ENCODE data around the gene SLC9B2.

The SLC9B2 gene

DNA sequence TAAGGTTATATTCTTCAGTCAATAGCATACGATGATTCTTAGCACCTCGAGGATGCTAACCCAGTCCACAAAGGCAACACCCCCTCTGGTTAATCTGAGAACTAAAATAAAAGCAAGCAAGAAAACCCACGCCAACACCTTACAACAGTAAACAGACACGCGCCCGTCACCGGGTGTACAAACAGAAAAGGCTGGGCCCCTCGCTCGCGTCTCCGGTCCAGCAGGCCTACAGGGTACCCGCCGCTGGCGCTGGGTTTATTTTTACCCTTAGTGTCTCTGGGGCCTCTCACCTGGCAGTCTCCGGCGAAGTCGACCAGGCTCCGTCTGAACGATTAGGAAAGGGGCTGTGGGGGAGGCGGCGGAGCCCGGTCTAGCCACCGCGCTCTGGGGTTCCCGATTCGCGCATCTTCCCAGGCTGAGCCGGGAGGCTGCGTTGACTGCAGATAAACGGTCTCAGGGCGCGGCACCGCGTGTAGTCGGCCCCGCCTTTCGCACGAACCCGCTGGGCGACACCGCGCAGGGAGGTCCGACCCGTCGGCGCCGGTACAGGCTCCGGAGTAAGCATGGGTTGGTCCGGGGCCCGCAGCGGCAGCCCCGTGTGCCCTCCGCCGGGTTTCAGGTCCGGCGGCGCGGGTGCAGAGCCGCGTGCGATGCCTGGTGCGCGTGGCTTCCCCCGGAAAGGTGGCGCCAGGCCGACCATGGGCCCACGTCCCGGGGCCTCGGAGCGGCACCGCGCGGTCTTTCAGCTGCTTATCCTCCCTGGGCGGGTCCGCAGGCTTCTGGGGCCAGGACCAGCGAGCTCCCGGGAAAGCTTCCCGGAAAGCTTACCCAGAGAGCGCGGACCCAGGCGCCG, 441 bp downstream of the SLC9B2 start:
- DNase-seq: no peak

DNA sequence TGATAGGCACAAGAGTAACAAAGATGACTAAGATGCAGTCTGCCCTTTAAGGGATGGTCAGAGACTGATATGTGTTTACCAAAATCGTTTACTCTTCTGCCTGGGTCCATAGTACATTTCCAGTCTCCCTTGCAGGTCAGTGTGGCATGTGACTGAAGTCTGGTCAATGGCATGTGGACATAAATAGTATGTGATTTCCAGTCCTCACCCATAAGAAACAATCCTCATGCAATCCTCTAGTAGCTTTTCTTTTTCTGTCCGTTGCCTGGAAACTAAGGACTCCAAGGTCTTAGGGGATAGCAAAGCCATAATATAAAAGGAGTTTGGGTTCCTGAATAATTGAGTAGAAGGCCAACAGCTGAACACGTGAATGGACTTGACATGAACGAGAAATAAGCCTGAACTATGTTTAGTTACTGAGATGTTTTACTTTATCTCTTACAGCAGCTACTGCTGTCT, 1.1 kb downstream of the SLC9B2 start:
- DNase-seq: no peak

DNA sequence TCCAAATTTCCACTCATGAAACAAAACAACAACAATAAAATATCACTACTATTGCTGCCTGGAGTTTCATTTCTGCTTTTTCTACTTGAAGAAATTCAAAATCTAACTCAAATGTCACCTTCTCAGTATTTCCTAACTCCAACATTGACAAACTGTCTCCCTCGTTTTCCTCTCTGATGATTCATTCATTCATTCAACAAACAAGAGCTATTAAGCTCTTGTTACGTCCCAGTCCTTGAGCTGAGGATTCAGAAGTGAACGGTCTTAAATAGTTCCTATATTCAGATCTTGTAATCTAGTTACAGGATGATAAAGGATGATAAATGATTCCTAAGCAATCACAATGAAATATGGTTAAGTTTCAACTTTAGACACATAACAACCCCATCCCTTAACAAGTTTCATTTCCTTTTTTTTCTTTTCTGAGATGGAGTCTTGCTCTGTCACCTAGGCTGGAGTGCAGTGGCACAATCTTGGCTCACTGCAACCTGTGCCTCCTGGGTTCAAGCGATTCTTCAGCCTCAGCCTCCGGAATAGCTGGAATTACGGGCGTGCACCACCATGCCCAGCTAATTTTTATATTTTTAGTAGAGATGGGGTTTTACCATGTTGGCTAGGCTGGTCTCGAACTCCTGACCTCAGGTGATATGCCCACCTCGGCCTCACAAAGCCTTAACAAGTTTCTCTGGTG, 1.7 kb downstream of the SLC9B2 start:
- DNase-seq: no peak

DNA sequence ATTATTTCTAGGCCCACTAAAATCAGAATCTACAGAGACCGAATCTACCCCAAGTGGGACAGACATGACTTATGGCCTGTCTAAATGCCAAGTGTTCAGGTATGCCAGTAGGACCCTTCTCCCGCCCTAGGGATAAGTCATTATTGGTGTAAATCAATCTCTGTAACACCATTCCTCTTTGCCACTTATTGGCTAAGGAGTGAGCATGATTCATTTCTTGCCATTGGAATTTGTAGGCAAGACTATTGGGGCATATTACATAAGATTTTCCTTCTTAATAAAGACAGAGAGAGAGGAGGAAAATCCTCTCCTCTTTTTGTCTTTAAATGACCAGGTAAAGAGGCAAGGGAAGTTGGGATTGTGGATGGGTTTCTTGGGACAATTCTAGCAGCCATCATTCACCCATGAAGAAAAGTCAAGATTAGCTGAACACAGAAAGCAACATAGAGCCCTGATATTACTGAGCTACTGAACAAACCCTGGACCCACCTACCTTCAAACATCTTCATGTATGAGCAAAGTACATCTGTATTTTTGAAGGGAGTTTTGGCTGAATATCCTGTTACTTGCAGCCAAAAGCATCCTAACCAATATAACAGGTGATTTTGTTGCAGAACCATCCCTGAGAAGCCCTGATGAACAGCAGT, 2.6 kb downstream of the SLC9B2 start:
- no peak for DNase-seq

DNA sequence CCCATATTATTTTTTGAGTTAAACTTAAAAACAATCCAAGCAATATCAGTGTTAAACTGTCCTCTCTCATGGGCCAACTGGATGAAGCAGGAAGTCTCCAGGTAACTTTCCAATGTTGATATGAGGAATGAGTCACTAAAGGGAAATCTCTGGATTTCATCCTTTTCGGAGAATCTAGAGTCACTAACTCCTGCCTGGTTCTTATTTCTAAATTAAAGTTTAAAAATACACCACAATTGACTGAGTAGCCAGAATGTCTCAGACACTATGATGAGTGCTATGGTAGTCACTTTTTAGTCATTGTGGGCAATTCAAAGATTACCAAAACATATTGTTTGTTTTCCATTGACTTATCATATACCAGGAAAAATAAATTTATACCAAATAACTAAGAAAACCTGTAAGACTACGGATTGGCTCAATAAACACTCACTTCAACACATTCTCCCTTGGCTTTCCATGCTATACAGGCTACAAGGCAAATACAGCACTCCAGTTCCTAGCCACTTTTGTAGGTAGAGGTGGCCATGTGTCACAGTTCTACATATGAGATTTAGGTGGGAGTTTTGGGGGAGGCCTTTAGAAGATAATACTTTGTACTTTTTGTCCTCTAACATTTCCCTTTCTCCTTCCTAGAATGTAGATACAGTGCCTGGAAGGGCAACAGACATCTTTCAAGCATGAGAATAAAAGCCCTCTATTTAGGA, 8.6 kb downstream of the SLC9B2 start:
- DNase-seq: no peak

DNA sequence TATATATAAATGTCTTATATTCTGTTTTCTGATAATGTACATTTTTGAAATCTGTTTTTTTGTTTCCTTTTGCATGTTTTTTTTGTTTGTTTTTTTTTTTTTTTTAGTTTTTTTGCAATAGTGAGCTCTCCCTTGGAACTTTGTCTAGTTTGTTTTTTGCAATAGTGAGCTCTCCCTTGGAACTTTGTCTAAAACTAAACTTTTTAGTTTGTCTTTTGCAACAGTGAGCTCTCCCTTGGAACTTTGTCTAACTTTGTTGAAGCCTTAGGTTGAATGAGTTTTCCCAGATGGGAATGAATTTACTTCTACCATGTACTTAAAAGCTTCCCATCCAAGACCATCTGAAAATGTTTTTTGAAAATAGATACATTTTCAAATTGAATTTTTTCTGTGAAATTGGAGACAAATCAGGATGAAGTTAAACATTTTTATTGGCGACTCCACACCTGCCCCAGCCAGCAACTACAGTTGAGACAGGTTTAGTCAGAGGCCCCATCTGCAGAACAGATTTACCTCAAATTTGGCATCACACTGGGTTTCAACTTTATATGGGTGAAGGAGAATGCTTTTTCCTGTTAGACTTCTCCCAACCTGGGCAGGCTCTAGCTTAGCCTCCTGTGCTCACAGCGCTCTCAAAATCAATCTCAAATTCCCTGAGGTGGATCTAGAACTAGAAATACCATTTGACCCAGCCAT, 16.0 kb downstream of the SLC9B2 start:
- no peak for DNase-seq

DNA sequence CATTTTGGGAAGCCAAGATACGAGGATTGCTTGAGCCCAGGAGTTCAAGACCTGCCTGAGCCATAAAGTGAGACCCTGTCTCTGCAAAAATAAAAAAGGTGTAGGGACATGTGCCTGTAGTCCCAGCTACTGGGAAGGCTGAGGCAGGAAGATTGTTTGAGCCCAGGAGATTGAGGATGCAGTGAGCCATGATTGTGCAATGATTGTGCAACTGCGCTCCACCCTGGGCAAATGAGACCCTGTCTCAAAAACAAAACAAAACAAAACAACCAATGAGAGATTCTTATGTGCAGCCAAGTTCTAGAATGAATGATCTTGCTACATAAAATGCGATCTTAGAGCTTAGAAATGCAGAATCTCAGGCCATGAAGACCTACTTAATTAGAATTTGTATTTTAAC, 22.5 kb downstream of the SLC9B2 start:
- DNase-seq: no peak

DNA sequence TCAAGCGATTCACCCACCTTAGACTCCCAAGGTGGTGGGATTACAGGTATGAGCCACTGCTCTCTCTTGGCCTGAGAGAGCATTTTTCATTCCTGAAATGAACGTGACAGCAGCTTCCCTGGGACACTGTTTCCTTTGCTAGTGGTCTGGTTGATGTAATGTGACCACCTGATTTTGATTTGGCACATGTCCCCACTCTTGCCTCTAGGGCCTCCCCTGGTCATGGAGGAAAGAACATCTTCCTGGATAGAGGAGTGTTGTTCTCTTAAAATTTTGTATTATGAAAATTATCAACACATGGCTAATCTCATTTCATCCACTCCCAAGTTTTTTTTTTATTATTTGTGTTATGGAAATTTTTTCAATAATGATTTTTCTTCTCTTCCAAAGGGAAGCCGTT, 23.8 kb downstream of the SLC9B2 start:
- no peak for DNase-seq

DNA sequence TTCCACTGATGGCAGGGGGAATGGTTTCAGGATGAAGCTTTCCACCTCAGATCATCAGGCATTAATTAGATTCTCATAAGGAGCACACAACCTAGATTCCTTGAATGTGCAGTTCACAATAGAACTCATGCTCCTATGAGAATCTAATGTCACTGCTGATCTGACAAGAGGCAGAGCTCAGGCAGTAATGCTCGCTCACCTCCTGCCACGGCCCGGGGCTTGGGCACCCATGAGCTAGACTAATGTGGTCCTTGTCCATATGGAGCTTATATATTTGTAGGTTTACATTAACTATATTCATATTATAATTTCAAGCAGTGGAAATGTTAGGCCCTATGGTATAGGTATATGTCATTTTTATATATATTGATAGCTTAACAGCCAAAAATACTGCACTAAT, 24.4 kb downstream of the SLC9B2 start:
- no peak for DNase-seq

DNA sequence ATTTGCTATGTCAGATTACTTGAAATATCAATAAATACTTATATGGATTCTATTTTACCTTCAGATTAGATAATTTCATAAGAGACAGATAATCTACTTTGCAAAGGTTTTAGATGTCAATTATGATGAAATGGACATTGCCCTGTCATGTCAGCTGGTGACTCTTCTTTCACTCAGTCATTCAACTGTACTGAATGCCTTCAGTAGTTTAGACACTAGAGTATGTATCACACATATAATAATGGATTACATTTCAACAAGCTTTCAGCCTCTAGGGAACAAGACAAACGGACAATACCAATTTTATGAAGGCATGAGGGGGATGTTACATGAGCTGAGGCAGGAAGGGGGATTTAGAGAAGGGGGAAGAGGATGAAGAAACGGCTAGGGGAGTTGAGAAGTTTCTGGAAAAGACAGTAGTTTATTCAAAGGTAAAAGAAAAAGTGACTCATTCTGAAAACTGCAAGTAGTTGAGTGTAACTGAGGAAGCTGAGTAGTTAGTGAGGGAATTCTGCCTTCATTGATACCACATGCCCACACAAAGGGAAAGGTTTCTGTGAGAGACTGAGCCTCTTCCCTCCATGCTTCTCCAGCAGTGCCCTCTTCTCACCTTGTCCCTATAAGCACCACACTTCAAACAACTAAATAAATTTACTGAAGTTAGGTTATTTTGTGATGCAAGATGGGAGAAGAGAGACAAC, 25.7 kb downstream of the SLC9B2 start:
- no peak for DNase-seq

DNA sequence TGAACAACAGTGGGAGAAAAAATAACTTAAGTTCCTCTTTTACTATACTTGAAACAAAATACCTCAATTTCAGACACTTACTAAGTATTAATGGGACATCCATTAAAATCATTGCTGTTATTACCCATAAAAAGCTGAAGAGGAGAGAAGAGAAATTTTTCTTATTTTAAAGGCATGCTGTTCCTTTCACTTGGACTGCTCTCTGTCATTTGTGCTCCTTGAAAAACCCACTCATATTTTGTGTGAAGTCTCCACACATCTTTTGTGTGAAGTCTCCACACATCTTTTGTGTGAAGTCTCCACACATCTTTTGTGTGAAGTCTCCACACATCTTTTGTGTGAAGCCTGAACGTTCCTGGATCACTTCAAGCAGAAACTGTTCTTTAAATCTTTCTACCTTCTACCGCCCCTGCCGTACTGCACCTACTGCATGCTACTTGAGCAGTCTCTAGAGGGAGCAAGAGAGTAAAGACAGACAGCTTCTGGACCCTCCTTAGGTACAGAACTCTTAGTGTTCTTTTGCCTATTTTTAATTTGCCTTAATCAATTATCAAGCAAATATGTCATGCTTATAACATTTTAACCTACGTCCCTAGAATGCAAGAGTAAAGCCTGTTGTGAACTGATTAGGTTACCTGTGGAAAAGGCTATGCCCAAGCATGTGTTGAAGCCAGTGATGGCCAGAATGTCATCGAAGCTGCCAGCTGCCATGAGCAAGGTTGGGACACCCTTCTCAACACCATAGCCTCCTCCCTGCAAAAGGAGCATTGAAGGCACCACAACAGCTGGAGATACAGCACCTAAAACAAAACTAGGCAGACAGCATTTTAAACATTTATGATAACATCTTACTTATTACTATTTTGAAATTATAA, 29.9 kb downstream of the SLC9B2 start:
- DNase-seq: no peak

DNA sequence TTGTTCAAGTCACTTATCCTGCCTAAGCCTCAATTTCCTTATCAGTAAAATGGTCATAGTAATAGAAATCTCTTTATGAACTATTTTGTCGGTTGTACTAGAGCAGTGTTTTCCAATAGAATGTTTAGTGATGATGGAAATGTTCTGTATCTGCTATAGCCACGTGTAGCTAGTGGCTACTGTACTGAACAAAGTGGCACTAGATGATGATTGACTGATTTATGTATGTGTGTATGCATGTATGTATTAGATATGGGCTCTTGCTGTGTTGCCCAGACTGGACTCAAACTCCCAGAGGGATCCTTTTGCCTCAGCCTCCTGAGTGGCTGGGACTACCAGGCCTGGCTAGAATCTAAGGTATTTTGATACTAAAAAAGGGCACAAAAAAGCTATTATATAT, 32.4 kb downstream of the SLC9B2 start:
- no peak for DNase-seq

DNA sequence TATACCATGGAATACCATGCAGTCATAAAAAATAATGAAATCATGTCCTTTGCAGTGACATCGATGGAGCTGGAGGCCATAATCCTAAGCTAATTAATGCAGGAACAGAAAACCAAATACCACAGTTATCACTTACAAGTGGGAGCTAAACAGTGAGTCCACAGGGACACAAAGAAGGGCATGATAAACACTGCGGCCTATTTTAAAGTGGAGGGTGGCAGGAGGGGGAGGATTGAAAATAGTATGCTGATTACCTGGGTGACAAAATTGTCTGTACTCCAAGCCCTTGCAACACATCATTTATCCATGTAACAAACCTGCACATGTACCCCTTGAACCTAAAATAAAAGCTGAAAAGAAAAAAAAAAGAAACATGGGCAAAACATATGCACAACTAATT, 40.4 kb downstream of the SLC9B2 start:
- no peak for DNase-seq

DNA sequence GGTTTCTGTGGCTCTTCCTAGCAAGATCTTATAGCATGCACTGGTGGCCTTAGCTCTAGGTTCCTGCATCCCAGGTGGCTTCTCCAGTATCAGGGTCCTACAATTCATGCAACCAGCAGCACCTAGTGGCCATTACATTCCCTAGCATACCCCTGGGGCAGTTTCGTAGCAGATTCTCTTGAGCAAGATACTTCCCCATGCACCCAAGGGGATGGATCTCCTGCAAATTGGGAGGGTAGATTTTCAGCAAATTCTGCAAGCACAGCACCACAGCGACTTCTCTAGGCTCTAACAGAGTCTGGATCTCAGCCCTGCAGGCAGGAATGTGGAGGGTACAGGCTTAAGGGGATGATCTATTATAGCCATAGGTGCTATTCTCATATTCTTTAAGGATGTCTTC, 44.0 kb downstream of the SLC9B2 start:
- DNase-seq: no peak

DNA sequence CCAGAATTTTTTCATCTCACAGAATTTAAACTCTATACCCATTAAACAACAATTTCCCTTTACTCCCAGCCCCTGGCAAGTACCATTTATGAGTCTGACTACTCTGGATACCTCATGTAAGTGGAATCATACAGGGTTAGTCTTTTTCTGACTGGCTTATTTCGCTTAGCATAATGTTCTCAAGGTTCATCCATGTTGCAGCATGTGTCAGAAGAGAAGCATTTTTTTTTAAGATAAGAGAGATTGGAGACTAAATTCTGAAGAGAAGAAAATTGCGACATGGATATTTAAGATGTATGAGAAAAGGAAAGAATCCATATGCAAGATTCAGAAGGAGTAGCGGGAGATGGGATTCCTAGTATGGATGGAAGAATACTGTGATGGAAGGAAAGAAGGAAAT, 45.8 kb downstream of the SLC9B2 start:
- DNase-seq: no peak

DNA sequence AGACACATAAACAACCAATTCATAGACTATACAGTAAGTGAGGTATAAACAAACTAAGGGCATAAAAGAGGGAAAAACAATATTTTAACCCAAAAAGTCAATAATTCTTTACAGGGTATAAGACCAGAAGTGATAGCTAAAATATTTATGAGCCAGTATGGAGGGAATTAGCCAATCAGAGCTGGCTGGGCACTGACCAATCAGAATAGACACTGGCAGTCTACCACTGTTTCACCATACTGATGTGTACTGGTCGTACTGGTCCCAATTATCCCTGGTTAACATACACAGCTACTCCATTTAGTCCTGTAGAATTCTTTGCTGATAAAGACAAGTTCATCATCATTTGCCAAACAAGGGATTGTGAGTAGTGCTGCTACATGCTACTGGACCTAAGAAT, 47.3 kb downstream of the SLC9B2 start:
- no peak for DNase-seq

DNA sequence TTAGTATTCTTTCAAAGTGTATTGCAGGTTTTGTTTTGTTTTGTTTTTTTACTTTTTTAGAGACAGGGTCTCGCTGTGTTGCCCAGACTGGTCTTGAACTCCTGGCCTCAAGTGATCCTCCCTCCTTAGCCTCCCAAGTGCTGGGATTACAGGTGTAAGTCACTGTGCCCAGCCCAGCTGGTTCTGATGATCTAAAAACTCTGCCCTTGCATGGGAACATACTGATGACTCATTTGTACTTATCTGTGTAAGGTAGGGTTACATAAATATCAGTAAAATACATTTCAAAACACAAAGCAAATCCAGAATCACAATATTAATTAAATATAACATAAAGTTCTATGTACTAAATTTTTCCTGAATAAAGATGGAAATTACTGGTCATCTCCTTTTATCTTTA, 49.7 kb downstream of the SLC9B2 start:
- DNase-seq: no peak

DNA sequence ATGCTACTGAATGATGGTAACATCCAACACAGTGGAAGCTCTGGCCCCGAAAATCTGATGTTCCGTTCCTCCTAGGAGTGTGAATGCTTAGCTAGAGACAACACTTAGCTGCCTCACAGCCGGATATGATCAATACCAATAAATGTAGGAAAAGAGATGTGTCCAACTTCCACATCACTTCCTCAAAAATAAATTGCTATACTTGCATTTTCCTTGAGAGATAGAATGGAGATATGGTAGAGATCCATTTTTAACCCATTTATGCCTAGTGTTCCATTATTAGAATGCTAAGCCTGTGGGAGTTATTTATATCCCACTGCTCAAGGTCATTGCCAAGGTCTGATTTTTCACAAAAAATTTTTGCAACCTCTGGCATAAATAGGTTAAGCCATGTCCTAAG, 51.6 kb downstream of the SLC9B2 start:
- DNase-seq: no peak

DNA sequence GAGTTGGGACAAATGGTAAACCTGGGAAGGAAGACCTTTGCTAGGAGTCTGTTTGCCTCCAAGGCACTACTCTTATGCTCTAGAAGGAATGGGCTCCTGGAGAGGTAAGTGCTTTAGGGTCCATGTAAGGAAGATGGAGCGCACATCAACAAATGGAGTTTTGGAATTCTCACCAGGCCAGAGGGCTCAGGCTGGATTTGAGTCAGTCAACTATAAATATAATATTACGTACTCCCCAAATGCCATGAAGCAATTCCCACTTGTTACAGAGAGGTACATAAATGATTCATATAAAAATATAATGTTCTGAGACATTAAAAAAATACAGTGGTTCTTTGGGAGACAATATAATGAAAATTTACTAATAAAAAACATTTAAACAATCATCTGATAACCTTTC, 55.4 kb downstream of the SLC9B2 start:
- no peak for DNase-seq

DNA sequence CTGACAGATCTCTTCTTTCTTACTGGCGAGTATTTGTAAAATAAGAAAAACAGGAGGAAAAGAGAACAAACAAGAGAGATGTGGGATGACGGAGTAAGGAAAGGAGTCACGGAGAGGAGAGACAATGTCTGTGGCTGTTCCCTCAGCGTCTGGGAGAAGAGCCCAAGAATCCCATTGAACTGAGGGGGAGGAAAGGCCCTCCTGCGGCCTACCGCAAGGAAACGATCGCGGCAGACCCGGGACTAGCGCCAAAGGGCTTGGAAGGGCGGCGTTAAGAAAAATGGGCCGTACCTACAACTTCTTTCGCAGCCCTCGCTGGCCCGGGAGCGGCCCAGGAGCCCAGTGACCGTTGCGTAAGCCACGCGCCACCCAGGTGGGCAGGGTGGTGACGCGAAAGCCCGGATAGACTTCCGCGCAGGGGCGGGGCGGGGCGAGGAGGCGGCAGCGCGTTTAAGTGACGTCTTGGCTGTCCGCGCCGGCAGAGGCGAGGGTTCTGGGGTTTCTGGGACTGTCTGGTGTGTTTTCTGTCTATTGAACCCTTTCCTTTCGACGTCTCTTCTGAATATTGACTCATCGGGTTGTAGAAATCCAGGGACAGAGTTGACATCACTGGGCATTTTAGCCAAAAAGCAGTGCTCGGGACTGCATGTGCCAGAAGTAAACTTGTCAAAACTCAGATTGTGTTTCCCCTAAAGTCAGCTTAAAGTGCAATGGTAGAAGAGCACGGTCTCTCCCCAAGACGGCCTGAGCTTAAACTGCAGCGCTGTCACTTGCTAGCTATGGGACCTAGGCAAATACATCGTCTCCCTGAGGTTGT, 57.0 kb downstream of the SLC9B2 start, which contains the start of gene SLC9B1:
Gene SLC9B1, minus strand, starts transcription at position 398 of the 817 bp plus-strand sequence. CDS start 27,994 bp downstream, outside the sequence.
- peak; percentile 70 for DNase-seq

Measured in GOT3 (cell line).